HepG2 (cell line): ENCODE measurements around the gene ALDH3B1. TPM values are rescaled to one million over a fixed set of nuclear protein-coding genes. Genes with fewer than 3 reads are reported as not detected.

Experiments
- BORCS8-MEF2B ChIP-seq: sonication (generic); formaldehyde crosslinking; IDR thresholded peaks from 2 replicates; pipeline ENCODE4 v1.8.0; 2022; ENCODE audit warnings: mild to moderate bottlenecking, missing genetic modification reagents
- DNMT1 ChIP-seq: sonication (generic); formaldehyde crosslinking; IDR thresholded peaks from 2 replicates; pipeline ENCODE4 v1.5.1; 2020; ENCODE audit warnings: mild to moderate bottlenecking, missing genetic modification reagents
- GABPB1 ChIP-seq: IDR thresholded peaks from 2 replicates; pipeline ENCODE4 v1.6.1; 2016; ENCODE audit warnings: mild to moderate bottlenecking, missing genetic modification reagents, moderate library complexity, missing compliant biosample characterization
- GATAD2A ChIP-seq: IDR thresholded peaks from 2 replicates; pipeline ENCODE4 v1.6.1; 2016
- HOXD1 ChIP-seq: sonication (generic); formaldehyde crosslinking; IDR thresholded peaks from 2 replicates; pipeline ENCODE4 v1.5.0; 2020; ENCODE audit warnings: missing genetic modification reagents
- ISX ChIP-seq: sonication (generic); formaldehyde crosslinking; conservative IDR thresholded peaks from 2 replicates; pipeline ENCODE4 v1.5.0; 2020; ENCODE audit warnings: missing genetic modification reagents
- MYC ChIP-seq: sonication (generic); formaldehyde crosslinking; IDR thresholded peaks from 2 replicates; pipeline ENCODE4 v1.9.0; 2021; ENCODE audit warnings: missing genetic modification reagents, borderline replicate concordance
- NCOR1 ChIP-seq: fragments of 200-600 bp; sonication (generic); IDR thresholded peaks from 2 replicates; pipeline ENCODE4 v1.7.0; 2017; ENCODE audit warnings: antibody characterized with exemption, low read length, borderline replicate concordance
- SMAD1 ChIP-seq: sonication (generic); formaldehyde crosslinking; IDR thresholded peaks from 2 replicates; pipeline ENCODE4 v1.4.0; 2020; ENCODE audit warnings: missing genetic modification reagents, low read depth, mild to moderate bottlenecking, borderline replicate concordance
- SP140L ChIP-seq: sonication (generic); formaldehyde crosslinking; IDR thresholded peaks from 2 replicates; pipeline ENCODE4 v1.4.0; 2020; ENCODE audit warnings: missing genetic modification reagents, borderline replicate concordance
- ZNF12 ChIP-seq: sonication (generic); formaldehyde crosslinking; IDR thresholded peaks from 2 replicates; pipeline ENCODE4 v1.5.0; 2020; ENCODE audit warnings: missing genetic modification reagents
- ZNF296 ChIP-seq: sonication (generic); formaldehyde crosslinking; conservative IDR thresholded peaks from 2 replicates; pipeline ENCODE4 v1.5.0; 2020; ENCODE audit warnings: mild to moderate bottlenecking, missing genetic modification reagents
- ZNF354B ChIP-seq: sonication (generic); formaldehyde crosslinking; IDR thresholded peaks from 2 replicates; pipeline ENCODE4 v1.8.0; 2022; ENCODE audit warnings: mild to moderate bottlenecking, missing genetic modification reagents
- ZNF879 ChIP-seq: sonication (generic); formaldehyde crosslinking; IDR thresholded peaks from 2 replicates; pipeline ENCODE4 v1.8.1; 2023; ENCODE audit warnings: missing genetic modification reagents
- ZSCAN22 ChIP-seq: sonication (generic); formaldehyde crosslinking; IDR thresholded peaks from 2 replicates; pipeline ENCODE4 v1.4.0; 2020; ENCODE audit warnings: mild to moderate bottlenecking, missing genetic modification reagents
- polyA plus RNA-seq, 8 experiments: library from polyadenylated mRNA; depleted of rRNA in 3 of 8; stranded (reverse) in 7 of 8; unstranded in 1 of 8; fragments of >200 nt; fragmentation: Illumina TruSeq in 4 of 8; extraction: Trizol in 4 of 8; gene quantifications; 2 replicates each; pipeline versions ENCODE4 v1.2.1 to v1.2.3, GENCODE V29; 2011 to 2016; ENCODE audit warnings: low read depth in 4 of 8, missing spikeins in 1 of 8, mixed read lengths in 1 of 8; ENCODE audit not compliant: insufficient read depth in 1 of 8
- total RNA-seq, 5 experiments: library from RNA; depleted of rRNA; stranded (reverse); fragments of >200 nt; fragmentation: Illumina TruSeq; extraction: Trizol; gene quantifications; 2 replicates each; pipeline ENCODE4 v1.2.3, GENCODE V29; 2016; ENCODE audit warnings: low read depth in 1 of 5
- TF ChIP-seq, protein P1 (sequence below): sonication (generic); formaldehyde crosslinking; IDR thresholded peaks from 2 replicates; pipeline ENCODE4 v1.4.0; 2020; ENCODE audit warnings: missing genetic modification reagents, borderline replicate concordance
- TF ChIP-seq, protein P2 (sequence below): sonication (generic); formaldehyde crosslinking; IDR thresholded peaks from 2 replicates; pipeline ENCODE4 v1.4.0; 2020; ENCODE audit warnings: mild to moderate bottlenecking, missing genetic modification reagents
- TF ChIP-seq, protein P3 (sequence below): sonication (generic); formaldehyde crosslinking; IDR thresholded peaks from 2 replicates; pipeline ENCODE4 v1.5.0; 2020; ENCODE audit warnings: mild to moderate bottlenecking, missing genetic modification reagents

ALDH3B1 gene
- total and polyA plus RNA-seq, 2 of the 13 experiments (the other 11 are each of a cell fraction or from before 2014, with no cell fraction given), result 4.0 to 6.7 TPM

DNA sequence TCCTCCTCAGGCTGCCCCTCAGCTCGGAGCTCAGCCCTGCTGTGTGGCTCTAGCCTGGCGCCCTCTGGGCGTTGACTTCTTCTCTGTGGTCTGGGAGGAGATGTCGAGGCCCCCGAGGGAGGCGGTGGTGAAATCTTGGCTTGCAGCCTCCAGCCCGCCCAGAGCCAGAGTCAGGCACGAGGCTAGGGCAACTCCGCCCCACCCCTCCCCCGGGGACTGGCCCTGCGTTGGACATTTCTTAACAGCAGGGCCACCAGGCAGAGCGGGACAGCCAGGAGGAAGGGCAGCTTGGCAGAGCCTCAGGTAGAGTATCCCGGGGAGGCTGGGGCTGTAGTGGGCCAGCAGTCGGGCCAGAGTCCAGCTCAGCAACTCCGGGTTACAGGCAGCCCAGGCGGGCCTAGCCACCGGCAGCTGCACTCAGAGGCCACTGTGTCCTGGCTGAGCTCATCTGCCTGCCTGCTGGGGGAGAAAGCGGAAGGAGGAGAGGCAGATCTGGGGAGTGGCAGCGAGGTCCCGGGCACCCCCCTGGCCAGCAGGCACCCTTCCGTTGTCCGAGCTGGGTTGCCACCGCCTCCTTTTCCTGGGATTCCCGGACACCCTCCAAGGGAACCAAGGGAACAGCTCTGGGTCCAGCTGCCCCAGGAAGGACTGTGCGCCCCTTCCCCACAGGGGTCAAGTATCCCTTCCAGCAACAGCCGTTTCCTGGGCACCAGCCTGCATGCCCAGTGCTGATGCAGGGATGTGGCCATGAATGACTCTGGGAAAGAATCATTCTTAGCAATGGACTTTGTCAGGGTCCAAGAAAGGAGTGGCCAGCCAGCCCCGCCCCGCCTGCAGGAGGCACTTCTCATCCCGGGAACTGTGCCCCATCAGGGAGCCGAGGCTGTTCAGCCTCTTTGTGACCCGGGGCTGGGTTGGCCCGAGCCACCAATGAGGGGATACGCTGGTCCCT lies at the start of gene ALDH3B1 (continued):
- TF ChIP-seq GABPB1 (CRISPR knock-in tag), result peak; percentile 53; the same call in 1 of the 2 replicates
- peak; percentile 44; the same call in 1 of the 2 replicates for TF ChIP-seq BORCS8-MEF2B
- no peak for TF ChIP-seq HOXD1 (CRISPR knock-in tag)
- TF ChIP-seq NCOR1, result no peak
- TF ChIP-seq ZSCAN22, result no peak
- TF ChIP-seq DNMT1 (CRISPR knock-in tag), result no peak
- TF ChIP-seq ZNF296, result peak; percentile 56; the same call in 1 of the 2 replicates
- peak; percentile 52; the same call in 1 of the 2 replicates for TF ChIP-seq MYC
- TF ChIP-seq ZNF354B, result no peak
- no peak for TF ChIP-seq ZNF12 (CRISPR knock-in tag)
- TF ChIP-seq GATAD2A (CRISPR knock-in tag), result peak; percentile 27; the same call in 1 of the 2 replicates
- TF ChIP-seq ZNF879, result 0 out of 2 replicates have a peak, but pooled peaks have one; percentile 17
- TF ChIP-seq, protein P1, sequence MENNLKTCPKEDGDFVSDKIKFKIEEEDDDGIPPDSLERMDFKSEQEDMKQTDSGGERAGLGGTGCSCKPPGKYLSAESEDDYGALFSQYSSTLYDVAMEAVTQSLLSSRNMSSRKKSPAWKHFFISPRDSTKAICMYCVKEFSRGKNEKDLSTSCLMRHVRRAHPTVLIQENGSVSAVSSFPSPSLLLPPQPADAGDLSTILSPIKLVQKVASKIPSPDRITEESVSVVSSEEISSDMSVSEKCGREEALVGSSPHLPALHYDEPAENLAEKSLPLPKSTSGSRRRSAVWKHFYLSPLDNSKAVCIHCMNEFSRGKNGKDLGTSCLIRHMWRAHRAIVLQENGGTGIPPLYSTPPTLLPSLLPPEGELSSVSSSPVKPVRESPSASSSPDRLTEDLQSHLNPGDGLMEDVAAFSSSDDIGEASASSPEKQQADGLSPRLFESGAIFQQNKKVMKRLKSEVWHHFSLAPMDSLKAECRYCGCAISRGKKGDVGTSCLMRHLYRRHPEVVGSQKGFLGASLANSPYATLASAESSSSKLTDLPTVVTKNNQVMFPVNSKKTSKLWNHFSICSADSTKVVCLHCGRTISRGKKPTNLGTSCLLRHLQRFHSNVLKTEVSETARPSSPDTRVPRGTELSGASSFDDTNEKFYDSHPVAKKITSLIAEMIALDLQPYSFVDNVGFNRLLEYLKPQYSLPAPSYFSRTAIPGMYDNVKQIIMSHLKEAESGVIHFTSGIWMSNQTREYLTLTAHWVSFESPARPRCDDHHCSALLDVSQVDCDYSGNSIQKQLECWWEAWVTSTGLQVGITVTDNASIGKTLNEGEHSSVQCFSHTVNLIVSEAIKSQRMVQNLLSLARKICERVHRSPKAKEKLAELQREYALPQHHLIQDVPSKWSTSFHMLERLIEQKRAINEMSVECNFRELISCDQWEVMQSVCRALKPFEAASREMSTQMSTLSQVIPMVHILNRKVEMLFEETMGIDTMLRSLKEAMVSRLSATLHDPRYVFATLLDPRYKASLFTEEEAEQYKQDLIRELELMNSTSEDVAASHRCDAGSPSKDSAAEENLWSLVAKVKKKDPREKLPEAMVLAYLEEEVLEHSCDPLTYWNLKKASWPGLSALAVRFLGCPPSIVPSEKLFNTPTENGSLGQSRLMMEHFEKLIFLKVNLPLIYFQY (CRISPR knock-in tag), result peak; percentile 94; the same call in 1 of the 2 replicates
- TF ChIP-seq, protein P2, sequence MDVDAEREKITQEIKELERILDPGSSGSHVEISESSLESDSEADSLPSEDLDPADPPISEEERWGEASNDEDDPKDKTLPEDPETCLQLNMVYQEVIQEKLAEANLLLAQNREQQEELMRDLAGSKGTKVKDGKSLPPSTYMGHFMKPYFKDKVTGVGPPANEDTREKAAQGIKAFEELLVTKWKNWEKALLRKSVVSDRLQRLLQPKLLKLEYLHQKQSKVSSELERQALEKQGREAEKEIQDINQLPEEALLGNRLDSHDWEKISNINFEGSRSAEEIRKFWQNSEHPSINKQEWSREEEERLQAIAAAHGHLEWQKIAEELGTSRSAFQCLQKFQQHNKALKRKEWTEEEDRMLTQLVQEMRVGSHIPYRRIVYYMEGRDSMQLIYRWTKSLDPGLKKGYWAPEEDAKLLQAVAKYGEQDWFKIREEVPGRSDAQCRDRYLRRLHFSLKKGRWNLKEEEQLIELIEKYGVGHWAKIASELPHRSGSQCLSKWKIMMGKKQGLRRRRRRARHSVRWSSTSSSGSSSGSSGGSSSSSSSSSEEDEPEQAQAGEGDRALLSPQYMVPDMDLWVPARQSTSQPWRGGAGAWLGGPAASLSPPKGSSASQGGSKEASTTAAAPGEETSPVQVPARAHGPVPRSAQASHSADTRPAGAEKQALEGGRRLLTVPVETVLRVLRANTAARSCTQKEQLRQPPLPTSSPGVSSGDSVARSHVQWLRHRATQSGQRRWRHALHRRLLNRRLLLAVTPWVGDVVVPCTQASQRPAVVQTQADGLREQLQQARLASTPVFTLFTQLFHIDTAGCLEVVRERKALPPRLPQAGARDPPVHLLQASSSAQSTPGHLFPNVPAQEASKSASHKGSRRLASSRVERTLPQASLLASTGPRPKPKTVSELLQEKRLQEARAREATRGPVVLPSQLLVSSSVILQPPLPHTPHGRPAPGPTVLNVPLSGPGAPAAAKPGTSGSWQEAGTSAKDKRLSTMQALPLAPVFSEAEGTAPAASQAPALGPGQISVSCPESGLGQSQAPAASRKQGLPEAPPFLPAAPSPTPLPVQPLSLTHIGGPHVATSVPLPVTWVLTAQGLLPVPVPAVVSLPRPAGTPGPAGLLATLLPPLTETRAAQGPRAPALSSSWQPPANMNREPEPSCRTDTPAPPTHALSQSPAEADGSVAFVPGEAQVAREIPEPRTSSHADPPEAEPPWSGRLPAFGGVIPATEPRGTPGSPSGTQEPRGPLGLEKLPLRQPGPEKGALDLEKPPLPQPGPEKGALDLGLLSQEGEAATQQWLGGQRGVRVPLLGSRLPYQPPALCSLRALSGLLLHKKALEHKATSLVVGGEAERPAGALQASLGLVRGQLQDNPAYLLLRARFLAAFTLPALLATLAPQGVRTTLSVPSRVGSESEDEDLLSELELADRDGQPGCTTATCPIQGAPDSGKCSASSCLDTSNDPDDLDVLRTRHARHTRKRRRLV (CRISPR knock-in tag), result no peak
- TF ChIP-seq ISX (CRISPR knock-in tag), result 0 out of 2 replicates have a peak, but pooled peaks have one; percentile 23
- TF ChIP-seq, protein P3, sequence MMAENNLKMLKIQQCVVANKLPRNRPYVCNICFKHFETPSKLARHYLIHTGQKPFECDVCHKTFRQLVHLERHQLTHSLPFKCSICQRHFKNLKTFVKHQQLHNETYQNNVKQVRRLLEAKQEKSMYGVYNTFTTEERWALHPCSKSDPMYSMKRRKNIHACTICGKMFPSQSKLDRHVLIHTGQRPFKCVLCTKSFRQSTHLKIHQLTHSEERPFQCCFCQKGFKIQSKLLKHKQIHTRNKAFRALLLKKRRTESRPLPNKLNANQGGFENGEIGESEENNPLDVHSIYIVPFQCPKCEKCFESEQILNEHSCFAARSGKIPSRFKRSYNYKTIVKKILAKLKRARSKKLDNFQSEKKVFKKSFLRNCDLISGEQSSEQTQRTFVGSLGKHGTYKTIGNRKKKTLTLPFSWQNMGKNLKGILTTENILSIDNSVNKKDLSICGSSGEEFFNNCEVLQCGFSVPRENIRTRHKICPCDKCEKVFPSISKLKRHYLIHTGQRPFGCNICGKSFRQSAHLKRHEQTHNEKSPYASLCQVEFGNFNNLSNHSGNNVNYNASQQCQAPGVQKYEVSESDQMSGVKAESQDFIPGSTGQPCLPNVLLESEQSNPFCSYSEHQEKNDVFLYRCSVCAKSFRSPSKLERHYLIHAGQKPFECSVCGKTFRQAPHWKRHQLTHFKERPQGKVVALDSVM (CRISPR knock-in tag), result peak; percentile 80; the same call in 1 of the 2 replicates
- no peak for TF ChIP-seq SP140L (CRISPR knock-in tag)
- no peak for TF ChIP-seq SMAD1 (CRISPR knock-in tag)
